Neural progenitor cell (in vitro differentiated cells): ENCODE measurements around the gene GNB3.

Experiments
- EZH2 ChIP-seq: fragments of 200-600 bp; sonication (generic); IDR thresholded peaks from 2 replicates; pipeline ENCODE4 v1.6.1; 2017; ENCODE audit warnings: antibody characterized with exemption, mild to moderate bottlenecking, moderate library complexity
- TF ChIP-seq, protein P1 (sequence below): fragments of 200-600 bp; sonication (generic); IDR thresholded peaks from 2 replicates; pipeline ENCODE4 v1.5.1; 2017; ENCODE audit warnings: antibody characterized with exemption, mild to moderate bottlenecking

DNA sequence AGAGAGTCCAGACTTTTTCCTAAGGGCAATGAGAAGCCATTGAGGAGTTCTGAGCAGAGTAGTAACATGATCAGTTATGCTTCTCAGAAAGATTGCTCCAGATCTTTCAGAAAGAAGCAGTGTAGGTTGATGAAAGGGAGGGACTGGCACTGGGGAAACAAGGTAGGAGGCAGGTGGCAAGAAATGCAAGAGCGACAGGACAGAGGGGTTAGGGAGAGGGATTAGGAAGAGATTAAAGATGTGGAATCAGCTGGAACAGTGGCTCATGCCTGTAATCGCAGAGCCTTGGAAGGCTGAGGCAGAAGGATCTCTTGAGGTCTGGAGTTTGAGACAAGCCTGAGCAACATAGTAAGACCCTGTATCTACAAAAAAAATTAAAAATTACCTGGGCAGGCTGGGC, 7.0 kb downstream of the GNB3 start:
- TF ChIP-seq, protein P1, sequence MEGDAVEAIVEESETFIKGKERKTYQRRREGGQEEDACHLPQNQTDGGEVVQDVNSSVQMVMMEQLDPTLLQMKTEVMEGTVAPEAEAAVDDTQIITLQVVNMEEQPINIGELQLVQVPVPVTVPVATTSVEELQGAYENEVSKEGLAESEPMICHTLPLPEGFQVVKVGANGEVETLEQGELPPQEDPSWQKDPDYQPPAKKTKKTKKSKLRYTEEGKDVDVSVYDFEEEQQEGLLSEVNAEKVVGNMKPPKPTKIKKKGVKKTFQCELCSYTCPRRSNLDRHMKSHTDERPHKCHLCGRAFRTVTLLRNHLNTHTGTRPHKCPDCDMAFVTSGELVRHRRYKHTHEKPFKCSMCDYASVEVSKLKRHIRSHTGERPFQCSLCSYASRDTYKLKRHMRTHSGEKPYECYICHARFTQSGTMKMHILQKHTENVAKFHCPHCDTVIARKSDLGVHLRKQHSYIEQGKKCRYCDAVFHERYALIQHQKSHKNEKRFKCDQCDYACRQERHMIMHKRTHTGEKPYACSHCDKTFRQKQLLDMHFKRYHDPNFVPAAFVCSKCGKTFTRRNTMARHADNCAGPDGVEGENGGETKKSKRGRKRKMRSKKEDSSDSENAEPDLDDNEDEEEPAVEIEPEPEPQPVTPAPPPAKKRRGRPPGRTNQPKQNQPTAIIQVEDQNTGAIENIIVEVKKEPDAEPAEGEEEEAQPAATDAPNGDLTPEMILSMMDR: no peak
- no peak for TF ChIP-seq EZH2
